Measurements from ENCODE around the gene WDR27.
"Not testable (repeated sequence)": the region's sequence is repeated elsewhere in the genome, so short reads cannot be mapped to it uniquely, and the experiment has no call there.

Gene WDR27

GRCh38 chr6:169710009-169710408, 8.2 kb upstream of the WDR27 start:
- H3K4me3 ChIP-seq (ENCODE audit: low read depth, low read length) = no peak overlapping the region

GRCh38 chr6:169709293-169709692, 7.5 kb upstream of the WDR27 start:
- no peak overlapping the region for H3K4me3 ChIP-seq (ENCODE audit: low read depth, low read length)

DNA sequence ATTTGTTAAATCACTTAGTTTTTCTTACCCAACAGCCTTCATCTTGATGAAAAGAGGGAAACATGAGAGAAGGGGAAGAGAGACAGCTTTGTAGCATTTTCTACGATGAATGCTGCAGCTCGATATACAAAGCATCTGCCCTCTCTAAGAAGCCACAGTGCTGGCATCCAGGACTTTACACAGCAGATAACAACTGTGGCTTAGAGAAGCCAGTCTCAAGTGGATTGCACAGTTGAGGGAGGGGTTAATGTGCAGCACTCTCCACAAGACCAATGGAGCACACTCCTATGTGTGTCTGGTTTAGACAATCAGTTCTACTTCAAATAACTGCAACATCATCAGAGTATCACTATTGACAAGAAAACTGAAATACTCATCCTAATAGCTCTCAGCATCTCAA, 5.9 kb upstream of the WDR27 start:
- no peak overlapping the region for H3K4me3 ChIP-seq (ENCODE audit: low read depth, low read length)

- H3K4me3 ChIP-seq (ENCODE audit: low read depth, low read length) = peak overlapping the region; percentile 97
These were observed 1.0 kb upstream of the WDR27 start for GRCh38 chr6:169702840-169703246.

- H3K4me3 ChIP-seq (ENCODE audit: low read depth, low read length) = peak overlapping the region; percentile 97
These were observed 397 bp downstream of the WDR27 start for GRCh38 chr6:169701311-169701953.

DNA sequence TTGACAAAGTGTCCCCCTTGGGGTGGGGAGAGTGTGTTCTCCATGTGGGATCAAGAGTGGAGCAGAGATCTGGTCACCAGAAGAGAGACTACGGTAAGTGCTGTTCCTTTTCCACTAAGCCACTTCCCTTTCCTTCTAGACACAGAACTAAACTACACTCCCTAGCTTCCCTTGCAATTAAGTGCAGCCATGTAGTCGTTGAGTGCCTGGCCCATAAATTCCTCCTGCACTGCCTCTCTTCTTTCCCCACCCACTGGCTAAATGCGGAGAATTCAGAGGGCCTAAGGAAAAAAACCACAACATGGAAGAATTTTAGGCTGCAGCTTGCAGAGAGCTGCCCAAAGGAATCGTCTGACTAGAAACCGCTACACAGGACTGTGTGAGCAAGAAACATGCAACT, 1.5 kb downstream of the WDR27 start:
- no peak overlapping the region for H3K4me3 ChIP-seq (ENCODE audit: low read depth, low read length)

- H3K4me3 ChIP-seq (ENCODE audit: low read depth, low read length) = not testable (repeated sequence)
These were observed 4.7 kb downstream of the WDR27 start for GRCh38 chr6:169697115-169697514.

GRCh38 chr6:169695131-169695530, 6.7 kb downstream of the WDR27 start:
- no peak overlapping the region for H3K4me3 ChIP-seq (ENCODE audit: low read depth, low read length)

DNA sequence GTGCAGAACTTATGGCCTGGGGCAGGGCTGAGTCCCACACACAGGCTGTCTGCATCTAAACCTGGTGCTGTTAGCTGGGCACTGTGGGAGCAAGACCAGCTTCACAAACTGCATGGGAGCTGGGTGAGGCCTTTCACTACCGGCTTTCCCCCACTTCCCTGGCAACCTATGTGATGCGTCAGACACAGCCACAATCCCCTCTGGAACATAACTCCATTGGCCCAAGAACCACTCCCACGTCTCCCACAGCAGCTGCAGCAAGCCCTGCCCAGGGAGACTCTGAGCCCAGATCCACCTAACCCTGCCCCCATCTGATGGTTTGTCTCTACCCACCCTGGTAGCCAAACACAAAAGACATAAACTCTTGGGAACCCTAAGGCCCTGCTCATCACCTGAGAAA, 9.3 kb downstream of the WDR27 start:
- H3K4me3 ChIP-seq (ENCODE audit: low read depth, low read length) = no peak overlapping the region

GRCh38 chr6:169691260-169691659, 10.6 kb downstream of the WDR27 start:
- no peak overlapping the region for H3K4me3 ChIP-seq (ENCODE audit: low read depth, low read length)

- H3K4me3 ChIP-seq (ENCODE audit: low read depth, low read length) = no peak overlapping the region
These were observed 12.5 kb downstream of the WDR27 start for GRCh38 chr6:169689287-169689686.

DNA sequence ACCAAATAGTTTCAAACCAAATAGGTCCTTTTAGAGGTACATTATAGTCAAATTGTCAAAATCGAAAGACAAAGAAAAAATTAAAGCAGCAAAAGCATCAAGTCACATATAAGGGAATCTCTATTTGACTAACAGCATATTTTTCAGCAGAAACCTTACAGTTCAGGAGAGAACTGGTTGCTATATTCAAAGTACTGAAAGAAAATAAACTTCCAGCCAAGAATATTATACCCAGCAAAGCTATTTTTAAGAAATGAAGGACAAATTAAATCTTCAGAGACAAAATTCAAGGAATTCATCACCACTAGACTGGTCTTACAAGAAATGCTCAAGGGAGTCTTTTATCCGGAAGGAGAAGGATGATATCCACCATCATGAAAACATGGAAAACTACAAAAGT, 16.0 kb downstream of the WDR27 start:
- H3K4me3 ChIP-seq (ENCODE audit: low read depth, low read length) = no peak overlapping the region

DNA sequence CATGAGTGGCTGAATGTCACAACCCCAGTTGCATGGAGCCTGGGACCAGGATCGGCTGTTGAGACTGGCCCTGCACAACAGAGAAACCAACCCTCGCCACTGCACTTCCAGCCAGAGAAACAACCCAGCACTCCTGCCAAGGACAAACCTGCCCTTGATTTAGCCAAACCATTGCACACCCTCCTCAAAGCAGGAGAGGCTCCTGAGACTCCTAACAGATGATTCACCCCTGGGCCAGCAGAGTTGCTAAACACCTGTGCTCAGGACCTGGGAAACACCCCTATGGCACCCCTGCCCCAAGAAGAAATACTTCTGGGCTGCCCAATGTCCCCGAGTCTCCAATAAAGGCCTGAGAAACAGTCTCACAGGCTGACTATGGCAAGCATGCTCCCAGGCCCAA, 17.8 kb downstream of the WDR27 start:
- no peak overlapping the region for H3K4me3 ChIP-seq (ENCODE audit: low read depth, low read length)

DNA sequence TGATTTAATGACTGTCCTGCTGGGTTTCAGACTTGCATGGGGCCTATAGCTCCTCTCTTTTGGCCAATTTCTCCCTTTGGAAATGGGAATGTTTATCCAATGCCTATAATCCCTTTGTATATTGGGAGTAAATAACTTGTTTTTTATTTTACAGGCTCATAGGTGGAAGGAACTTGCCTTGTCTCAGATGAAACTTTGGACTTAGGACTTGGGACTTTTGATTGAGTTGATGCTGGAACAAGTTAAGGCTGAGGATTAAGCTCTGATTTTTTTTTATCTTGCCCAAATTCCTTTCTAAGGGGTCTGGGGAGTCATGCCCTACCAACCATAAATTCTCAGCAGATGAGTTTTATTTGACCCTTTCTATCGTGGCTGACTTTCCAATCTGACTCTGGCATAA, 23.5 kb downstream of the WDR27 start:
- no peak overlapping the region for H3K4me3 ChIP-seq (ENCODE audit: low read depth, low read length)

GRCh38 chr6:169677096-169677495, 24.7 kb downstream of the WDR27 start:
- H3K4me3 ChIP-seq (ENCODE audit: low read depth, low read length) = no peak overlapping the region

DNA sequence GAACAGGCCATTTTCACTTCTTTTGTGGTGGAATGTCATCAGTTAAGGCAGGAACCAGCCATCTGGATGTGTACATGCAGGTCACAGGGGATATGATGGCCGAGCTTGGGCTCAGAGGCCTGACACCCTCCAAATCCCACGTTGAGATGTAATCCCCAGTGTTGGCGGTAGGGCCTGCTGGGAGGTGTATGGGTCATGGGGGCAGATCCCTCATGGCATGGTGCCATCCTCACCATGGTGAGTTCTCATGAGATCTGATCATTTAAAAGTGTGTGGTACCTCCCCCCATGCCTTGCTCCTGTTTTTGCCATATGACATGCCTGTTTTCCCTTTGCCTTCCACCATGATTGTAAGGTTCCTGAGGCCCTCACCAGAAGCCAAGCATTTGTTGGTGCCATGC, 26.8 kb downstream of the WDR27 start:
- H3K4me3 ChIP-seq (ENCODE audit: low read depth, low read length) = no peak overlapping the region

DNA sequence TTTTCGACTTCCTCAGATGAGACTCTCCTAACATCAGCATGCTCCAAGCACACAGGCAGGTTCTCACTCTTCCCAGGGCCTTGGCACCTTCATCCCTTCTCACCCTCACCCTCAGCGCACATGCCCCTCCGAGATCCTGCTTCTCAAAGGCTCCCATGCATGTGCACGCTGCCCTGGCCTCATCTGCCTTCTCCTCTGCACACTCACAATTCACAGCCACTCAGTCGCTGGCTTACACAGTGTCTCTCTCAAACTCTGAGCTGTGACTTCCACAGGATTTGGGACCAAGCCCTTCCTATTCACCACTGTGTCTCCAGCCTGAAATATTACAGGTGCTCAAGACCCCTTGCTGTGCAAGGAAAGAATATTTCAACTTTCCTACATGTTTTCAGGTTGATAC, 30.3 kb downstream of the WDR27 start:
- H3K4me3 ChIP-seq (ENCODE audit: low read depth, low read length) = no peak overlapping the region

GRCh38 chr6:169669889-169670288, 31.9 kb downstream of the WDR27 start:
- no peak overlapping the region for H3K4me3 ChIP-seq (ENCODE audit: low read depth, low read length)

DNA sequence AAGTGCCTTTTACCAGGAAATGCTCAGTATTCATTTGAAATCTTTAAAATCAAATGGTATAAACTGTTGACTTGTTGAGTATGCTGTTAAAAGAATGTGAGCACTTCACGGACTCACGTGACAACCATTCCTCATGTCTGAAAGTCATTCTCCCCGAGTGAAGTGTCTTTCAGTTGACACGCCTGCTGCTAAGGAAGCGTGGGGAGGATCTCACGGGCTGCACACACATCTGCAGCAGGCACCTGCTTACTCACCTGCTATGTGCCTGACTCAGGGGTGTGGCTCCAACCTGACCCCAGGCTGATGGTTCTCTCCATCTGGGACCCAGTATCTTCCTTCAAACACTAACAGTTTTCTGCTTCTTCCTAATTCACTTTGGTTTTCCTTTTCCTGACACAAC, 32.7 kb downstream of the WDR27 start:
- H3K4me3 ChIP-seq (ENCODE audit: low read depth, low read length) = no peak overlapping the region

GRCh38 chr6:169668203-169668847, 33.5 kb downstream of the WDR27 start:
- no peak overlapping the region for H3K4me3 ChIP-seq (ENCODE audit: low read depth, low read length)

- no peak overlapping the region for H3K4me3 ChIP-seq (ENCODE audit: low read depth, low read length)
These were observed 34.1 kb downstream of the WDR27 start for GRCh38 chr6:169667716-169668115.

- no peak overlapping the region for H3K4me3 ChIP-seq (ENCODE audit: low read depth, low read length)
These were observed 35.4 kb downstream of the WDR27 start for GRCh38 chr6:169666441-169666840.

DNA sequence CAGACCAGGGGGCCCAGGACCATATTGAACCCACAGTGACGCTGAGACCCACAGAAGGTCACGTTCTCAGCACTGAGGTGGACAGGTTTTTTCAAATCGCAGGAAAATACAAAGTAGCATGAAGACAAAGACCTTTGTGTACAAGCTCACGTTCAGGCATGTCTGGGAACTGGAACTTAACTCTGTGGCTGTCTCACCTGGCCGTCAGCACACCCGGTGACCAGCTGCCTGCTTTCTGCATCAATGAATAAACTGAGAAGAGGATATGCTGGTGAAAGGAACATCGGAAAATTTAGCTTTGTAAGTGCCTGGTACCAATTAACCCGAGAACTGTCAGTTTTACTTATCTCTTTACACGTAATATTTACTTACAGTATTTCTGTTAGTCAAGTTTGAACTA, 36.5 kb downstream of the WDR27 start:
- no peak overlapping the region for H3K4me3 ChIP-seq (ENCODE audit: low read depth, low read length)

Data from iPS-11a (cell line).